GM19238 (cell line): ENCODE measurements around the gene DAB2IP.

Experiments used
- DNase-seq: peaks from one replicate; pipeline ENCODE4 v3.0.0; 2011; ENCODE audit warnings: low spot score; ENCODE audit not compliant: insufficient read length

Gene DAB2IP

DNA sequence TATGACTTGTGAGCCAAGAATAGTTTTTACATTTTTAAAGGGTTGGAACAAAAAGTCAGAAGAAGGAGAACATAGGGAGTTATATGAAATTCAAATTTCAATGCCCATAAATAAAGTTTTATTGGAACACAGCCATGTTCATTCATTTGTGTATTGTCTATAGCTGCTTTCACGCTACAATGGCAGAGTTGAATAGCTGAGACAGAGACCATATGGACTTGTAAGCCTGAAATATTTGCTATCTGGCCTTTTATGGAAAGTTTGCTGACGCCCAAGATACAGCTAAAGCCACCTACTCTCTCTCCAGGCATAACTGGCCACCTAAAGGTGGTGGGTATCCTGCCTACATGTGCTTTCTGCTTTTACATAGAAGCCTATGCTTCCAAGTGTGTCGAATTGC is 10.9 kb downstream of the DAB2IP start:
- no peak for DNase-seq

DNA sequence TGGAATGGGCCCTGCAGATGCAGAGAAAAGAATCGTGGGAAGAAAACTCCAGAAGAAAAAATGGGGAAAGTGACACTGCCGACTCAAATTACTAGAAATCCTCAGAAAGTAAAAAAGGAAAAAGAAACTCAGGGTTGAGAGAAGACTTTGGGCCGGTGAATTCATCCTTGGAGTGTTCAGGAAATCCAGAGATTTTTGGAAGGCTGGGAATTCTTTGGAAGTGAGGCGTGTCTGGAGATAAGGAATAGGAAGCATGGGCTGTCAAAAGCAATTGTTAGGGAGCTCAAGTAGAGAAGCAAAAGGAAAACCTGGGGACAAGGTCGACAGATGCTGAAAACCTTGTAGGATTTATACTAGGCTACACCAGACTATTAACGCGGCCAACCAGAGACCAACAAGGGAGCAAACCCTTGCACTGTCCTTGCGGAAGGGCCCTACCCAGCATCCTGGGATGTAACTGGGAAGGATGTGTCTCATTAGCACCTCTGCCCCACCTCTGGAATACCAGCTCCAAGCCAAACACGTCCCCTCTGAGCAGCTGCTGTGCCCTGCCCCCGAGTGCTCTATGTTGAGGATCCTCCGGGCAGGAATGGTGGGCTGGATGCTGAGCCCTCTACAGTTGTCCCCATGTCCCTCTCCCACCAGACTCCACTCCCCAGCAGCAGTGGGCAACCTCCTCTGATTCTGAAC is 11.6 kb downstream of the DAB2IP start:
- no peak for DNase-seq

- no peak for DNase-seq
These were observed 12.2 kb downstream of the DAB2IP start for GRCh38 chr9:121663591-121663990.

DNA sequence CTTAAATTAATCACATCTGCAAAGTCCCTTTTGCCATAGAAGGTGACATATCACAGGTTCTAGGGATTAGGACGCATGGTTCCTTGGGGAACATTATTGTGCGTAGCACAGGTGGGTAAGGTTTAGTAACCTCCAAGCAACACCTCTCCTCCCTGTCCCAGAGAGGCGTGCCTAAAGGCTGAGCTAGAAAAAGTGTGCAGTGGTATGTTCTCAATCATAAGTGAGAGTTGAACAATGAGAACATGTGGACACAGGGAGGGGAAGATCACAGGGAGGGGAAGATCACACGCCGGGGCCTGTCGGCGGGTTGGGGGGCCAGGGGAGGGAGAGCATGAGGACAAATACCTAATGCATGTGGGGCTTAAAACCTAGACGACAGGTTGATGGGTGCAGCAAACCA is 14.9 kb downstream of the DAB2IP start:
- DNase-seq, result no peak

- no peak for DNase-seq
These were observed 15.8 kb downstream of the DAB2IP start for GRCh38 chr9:121667214-121667613.

DNA sequence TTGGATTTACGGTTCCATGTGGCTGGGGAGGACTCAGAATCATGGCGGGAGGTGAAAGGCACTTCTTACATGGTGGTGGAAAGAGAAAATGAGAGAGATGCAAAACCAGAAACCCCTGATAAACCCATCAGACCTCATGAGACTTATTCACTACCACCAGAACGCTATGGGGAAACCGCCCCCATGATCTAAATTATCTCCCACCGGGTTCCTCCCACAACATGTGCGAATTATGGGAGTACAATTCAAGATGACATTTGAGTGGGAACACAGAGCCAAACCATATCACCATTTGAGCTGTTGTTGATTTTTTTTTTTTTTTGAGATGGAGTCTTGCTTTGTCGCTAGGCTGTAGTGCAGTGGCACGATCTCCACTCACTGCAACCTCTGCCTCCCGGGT is 16.5 kb downstream of the DAB2IP start:
- no peak for DNase-seq

DNA sequence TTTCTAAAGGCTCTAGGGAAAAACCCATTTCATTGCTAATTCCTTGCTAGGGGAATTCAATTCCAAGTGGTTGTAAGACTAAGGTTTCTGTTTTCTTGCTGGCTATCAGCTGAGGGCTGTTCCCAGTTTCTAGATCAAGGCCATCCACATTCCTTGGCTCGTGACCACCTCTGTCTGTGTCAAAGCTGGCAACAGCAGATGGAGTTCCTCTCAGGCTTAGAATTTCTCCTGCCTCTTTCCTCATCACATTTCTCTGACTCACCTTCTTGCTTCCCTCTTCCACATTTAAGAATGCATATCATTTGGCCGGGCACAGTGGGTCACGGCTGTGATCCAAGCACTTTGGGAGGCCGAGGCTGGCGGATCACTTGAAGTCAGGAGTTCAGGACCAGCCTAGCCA is 19.0 kb downstream of the DAB2IP start:
- DNase-seq, result no peak

DNA sequence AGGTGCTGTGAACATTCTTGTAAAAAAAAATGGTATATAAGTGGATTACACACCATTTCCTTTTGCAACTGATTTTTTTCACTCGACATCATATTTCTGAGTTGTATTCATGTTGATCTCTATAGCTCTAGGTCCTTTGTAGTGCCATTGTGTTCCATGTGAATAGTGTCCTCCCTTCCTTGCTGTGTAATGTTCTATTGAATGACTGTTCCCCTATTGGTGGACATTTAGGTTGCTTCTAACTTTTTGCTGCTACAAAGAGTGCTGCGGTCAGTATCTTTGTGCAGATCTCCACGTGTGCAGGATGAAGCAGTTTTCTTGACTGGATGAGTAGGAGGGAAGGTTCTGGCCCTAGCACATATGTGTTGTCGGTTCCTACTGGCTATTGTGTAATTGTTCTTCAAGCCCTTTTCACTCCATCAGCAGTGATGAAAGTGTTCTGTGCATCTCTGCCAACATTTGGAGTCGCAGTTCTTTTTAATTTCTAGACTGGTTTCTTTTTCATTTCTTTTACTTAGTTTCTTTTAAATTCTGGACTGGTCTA is 20.2 kb downstream of the DAB2IP start:
- no peak for DNase-seq

DNA sequence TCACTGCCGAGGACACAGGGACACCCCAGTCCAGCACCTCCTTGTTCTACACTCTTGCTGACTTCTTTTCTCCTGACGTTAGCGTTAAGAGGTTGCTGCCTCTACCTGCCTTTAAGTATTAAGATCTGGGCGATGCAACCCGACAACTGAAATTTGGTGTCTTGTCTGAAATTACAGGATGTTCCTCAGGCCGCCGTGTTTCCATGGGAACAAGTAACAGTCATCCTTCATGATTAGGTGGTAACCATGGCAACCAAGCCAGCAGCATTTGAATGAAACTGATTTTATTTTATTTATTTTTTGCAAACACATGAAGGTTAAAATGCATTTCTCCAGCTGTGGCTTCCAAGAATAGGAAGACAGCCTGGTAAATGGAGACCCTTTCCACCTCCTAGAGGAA is 20.8 kb downstream of the DAB2IP start:
- no peak for DNase-seq

- DNase-seq, result no peak
These were observed 21.6 kb downstream of the DAB2IP start for GRCh38 chr9:121672986-121673385.

- DNase-seq, result no peak
These were observed 22.1 kb downstream of the DAB2IP start for GRCh38 chr9:121673576-121673975.

DNA sequence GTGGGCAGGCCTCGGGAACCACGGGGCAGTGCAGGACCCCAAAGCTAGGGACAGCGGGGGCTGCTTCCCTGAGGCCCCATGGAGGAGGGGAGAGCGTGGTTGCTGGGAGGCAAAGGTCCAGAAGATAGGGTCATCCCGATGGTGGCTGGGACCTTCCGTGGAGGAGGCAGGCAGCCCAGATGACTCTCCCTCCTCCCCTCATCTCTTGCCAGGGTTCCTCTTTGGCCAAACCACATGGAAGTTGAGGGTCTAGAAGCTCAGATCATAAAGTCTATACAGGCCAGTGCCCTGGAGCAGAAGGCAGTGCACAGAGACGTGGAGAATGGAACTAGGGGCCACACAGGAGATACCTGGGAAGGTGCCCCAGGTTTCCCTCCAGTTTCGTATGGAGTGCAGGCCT is 22.6 kb downstream of the DAB2IP start:
- DNase-seq, result no peak

- no peak for DNase-seq
These were observed 23.5 kb downstream of the DAB2IP start for GRCh38 chr9:121674952-121675351.

GRCh38 chr9:121675381-121675780 is 23.9 kb downstream of the DAB2IP start:
- no peak for DNase-seq

- no peak for DNase-seq
These were observed 24.8 kb downstream of the DAB2IP start for GRCh38 chr9:121675969-121676822.

GRCh38 chr9:121676926-121677325 is 25.5 kb downstream of the DAB2IP start:
- no peak for DNase-seq

- no peak for DNase-seq
These were observed 27.1 kb downstream of the DAB2IP start for GRCh38 chr9:121678501-121679022.

DNA sequence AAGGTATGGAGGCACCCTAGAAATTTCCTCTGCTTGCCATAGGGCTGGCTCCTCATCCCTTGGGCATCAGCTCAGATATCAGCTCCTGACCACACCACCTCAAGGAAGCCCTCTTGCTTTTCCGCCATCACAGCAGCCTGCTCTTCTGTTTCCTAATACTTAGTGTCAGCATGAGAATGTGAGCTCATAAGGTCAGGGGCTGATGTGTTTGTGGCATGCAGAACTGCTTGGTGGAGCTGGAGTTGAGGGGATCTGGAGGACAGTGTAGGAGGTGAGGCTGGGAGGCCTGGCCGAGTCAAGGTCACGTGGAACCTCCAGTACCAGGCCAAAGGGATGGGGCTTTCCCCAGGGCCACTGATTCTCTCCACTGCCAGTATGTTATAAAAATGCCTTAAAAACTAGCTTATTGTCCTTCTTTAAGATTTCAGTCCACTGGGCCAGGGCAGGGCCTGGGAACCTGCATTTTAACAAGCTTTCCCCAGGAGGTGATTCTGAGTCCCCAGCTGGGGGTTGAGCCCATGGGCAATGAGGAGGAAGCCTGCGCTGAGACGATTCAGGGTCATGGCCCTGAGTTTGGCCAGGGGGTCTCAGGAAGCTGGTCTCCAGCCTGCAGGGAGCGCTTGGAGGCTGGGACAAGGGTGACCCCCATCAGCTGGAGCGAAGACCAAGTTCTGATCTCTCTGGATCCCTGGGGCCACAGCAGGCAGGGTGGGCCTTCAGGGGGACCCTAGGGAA is 28.6 kb downstream of the DAB2IP start:
- DNase-seq, result no peak

GRCh38 chr9:121681404-121681803 is 30.0 kb downstream of the DAB2IP start:
- DNase-seq, result no peak

DNA sequence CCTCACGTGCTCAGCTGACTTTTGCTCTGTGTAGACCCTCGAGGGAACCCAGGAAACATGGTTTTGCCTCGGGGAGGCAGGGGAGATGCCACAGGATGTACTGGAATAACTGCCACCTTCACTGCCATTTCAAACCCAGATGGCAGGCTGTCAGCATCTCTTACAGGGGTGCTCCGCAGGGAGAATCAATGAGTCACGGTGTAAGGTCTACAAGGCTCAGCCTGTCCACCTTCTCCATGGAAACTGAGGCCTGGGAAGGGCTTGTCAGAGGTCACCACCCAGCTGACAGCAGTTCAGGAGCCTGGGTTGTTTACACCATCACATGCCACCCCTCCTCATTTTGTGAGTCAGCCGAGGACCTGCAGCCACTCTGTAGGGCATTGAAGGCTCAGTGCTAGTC is 30.8 kb downstream of the DAB2IP start:
- DNase-seq, result no peak

GRCh38 chr9:121682926-121683515 is 31.6 kb downstream of the DAB2IP start:
- no peak for DNase-seq
